Stimulated activated memory B cell treated with anti-CD40 and anti-IgM and Interleukin-4, amounts not matched to agents 10 μg/mL and 1 μg/mL and 100 μg/mL, for 72 hours (primary cell): Measurements from ENCODE around the gene OSTC.
"Not testable (repeated sequence)": the region's sequence is repeated elsewhere in the genome, so short reads cannot be mapped to it uniquely, and the experiment has no call there.

ENCODE experiments used
- ATAC-seq: fragments of 150-1000 bp; cut with Tn5 transposase; 2 replicates; pipeline ENCODE4 v1.10.0; 2021
- H3K27ac Mint-ChIP-seq: one replicate; pipeline ENCODE4 v1.8.0; 2022; ENCODE audit warnings: mild to moderate bottlenecking, mixed read lengths
- H3K27me3 Mint-ChIP-seq: one replicate; pipeline ENCODE4 v1.8.0; 2022; ENCODE audit warnings: mixed read lengths
- H3K36me3 Mint-ChIP-seq: one replicate; pipeline ENCODE4 v1.8.0; 2022; ENCODE audit warnings: mixed read lengths
- H3K4me1 Mint-ChIP-seq: one replicate; pipeline ENCODE4 v1.8.0; 2022; ENCODE audit warnings: mixed read lengths
- H3K4me3 Mint-ChIP-seq: one replicate; pipeline ENCODE4 v1.8.0; 2022; ENCODE audit warnings: mild to moderate bottlenecking, moderate library complexity, mixed read lengths
- H3K9me3 Mint-ChIP-seq: one replicate; pipeline ENCODE4 v1.8.0; 2022; ENCODE audit warnings: mixed read lengths

OSTC gene

GRCh38 chr4:108693211-108693610, 42.8 kb downstream of the OSTC start:
- Mint-ChIP-seq H3K9me3 (no peaks in the 10 kb centered on the region), H3K27ac (no peak overlapping the region), H3K27me3 (peaks cover 2% of the 10 kb centered on the region), H3K4me1 (no peaks in the 10 kb centered on the region), H3K36me3 (no peaks in the 10 kb centered on the region), H3K4me3 (no peak overlapping the region)
- ATAC-seq, result no peak

GRCh38 chr4:108693819-108694218, 43.4 kb downstream of the OSTC start:
- H3K36me3 Mint-ChIP-seq, result no peaks in the 10 kb centered on the region
- H3K9me3 Mint-ChIP-seq, result no peaks in the 10 kb centered on the region
- no peak overlapping the region for H3K4me3 Mint-ChIP-seq
- ATAC-seq, result no peak
- H3K4me1 Mint-ChIP-seq, result no peaks in the 10 kb centered on the region
- H3K27ac Mint-ChIP-seq, result no peak overlapping the region
- H3K27me3 Mint-ChIP-seq, result peaks cover 8% of the 10 kb centered on the region

- no peak for ATAC-seq
Measured at GRCh38 chr4:108694423-108694822, 44.0 kb downstream of the OSTC start.

GRCh38 chr4:108695062-108695461, 44.7 kb downstream of the OSTC start:
- peaks cover 8% of the 10 kb centered on the region for H3K27me3 Mint-ChIP-seq
- no peak for ATAC-seq
- no peaks in the 10 kb centered on the region for H3K9me3 Mint-ChIP-seq
- no peaks in the 10 kb centered on the region for H3K4me1 Mint-ChIP-seq
- no peak overlapping the region for H3K27ac Mint-ChIP-seq
- no peaks in the 10 kb centered on the region for H3K36me3 Mint-ChIP-seq
- H3K4me3 Mint-ChIP-seq, result no peak overlapping the region

More at GRCh38 chr4:108694423-108694822, 44.0 kb downstream of the OSTC start:
- no peaks in the 10 kb centered on the region for H3K4me1 Mint-ChIP-seq
- no peaks in the 10 kb centered on the region for H3K9me3 Mint-ChIP-seq
- H3K36me3 Mint-ChIP-seq, result no peaks in the 10 kb centered on the region
- H3K27ac Mint-ChIP-seq, result no peak overlapping the region
- H3K27me3 Mint-ChIP-seq, result peaks cover 8% of the 10 kb centered on the region
- H3K4me3 Mint-ChIP-seq, result no peak overlapping the region

- Mint-ChIP-seq H3K4me1 (no peaks in the 10 kb centered on the region), H3K27ac (no peak overlapping the region), H3K9me3 (no peaks in the 10 kb centered on the region), H3K4me3 (no peak overlapping the region), H3K36me3 (no peaks in the 10 kb centered on the region), H3K27me3 (peaks cover 10% of the 10 kb centered on the region)
- ATAC-seq, result no peak
Measured at GRCh38 chr4:108696160-108696559, 45.8 kb downstream of the OSTC start.

GRCh38 chr4:108700081-108700757, 49.8 kb downstream of the OSTC start:
- H3K27me3 Mint-ChIP-seq, result peaks cover 16% of the 10 kb centered on the region
- no peak overlapping the region for H3K4me3 Mint-ChIP-seq
- no peak overlapping the region for H3K27ac Mint-ChIP-seq
- H3K9me3 Mint-ChIP-seq, result no peaks in the 10 kb centered on the region
- no peaks in the 10 kb centered on the region for H3K4me1 Mint-ChIP-seq
- no peak for ATAC-seq
- H3K36me3 Mint-ChIP-seq, result no peaks in the 10 kb centered on the region

GRCh38 chr4:108702960-108703359, 52.6 kb downstream of the OSTC start:
- Mint-ChIP-seq H3K27me3 (peaks cover 16% of the 10 kb centered on the region), H3K27ac (no peak overlapping the region), H3K4me1 (no peaks in the 10 kb centered on the region)

GRCh38 chr4:108703370-108703769, 53.0 kb downstream of the OSTC start:
- Mint-ChIP-seq H3K4me3 (no peak overlapping the region), H3K36me3 (no peaks in the 10 kb centered on the region), H3K27ac (no peak overlapping the region), H3K4me1 (no peaks in the 10 kb centered on the region), H3K27me3 (peaks cover 13% of the 10 kb centered on the region), H3K9me3 (no peaks in the 10 kb centered on the region)
- no peak for ATAC-seq

More at GRCh38 chr4:108702960-108703359, 52.6 kb downstream of the OSTC start:
- Mint-ChIP-seq H3K36me3 (no peaks in the 10 kb centered on the region), H3K4me3 (no peak overlapping the region), H3K9me3 (no peaks in the 10 kb centered on the region)
- no peak for ATAC-seq

GRCh38 chr4:108703966-108704365, 53.6 kb downstream of the OSTC start:
- Mint-ChIP-seq H3K27ac (no peak overlapping the region), H3K27me3 (peaks cover 8% of the 10 kb centered on the region), H3K36me3 (no peaks in the 10 kb centered on the region), H3K9me3 (no peaks in the 10 kb centered on the region), H3K4me3 (no peak overlapping the region), H3K4me1 (no peaks in the 10 kb centered on the region)
- ATAC-seq, result no peak

GRCh38 chr4:108706289-108706688, 55.9 kb downstream of the OSTC start:
- Mint-ChIP-seq H3K27ac (no peak overlapping the region), H3K36me3 (no peaks in the 10 kb centered on the region), H3K9me3 (no peaks in the 10 kb centered on the region), H3K4me1 (no peaks in the 10 kb centered on the region), H3K27me3 (peaks cover 15% of the 10 kb centered on the region), H3K4me3 (no peak overlapping the region)
- ATAC-seq, result no peak

GRCh38 chr4:108709234-108709633, 58.8 kb downstream of the OSTC start:
- no peak overlapping the region for H3K4me3 Mint-ChIP-seq
- peaks cover 27% of the 10 kb centered on the region for H3K27me3 Mint-ChIP-seq
- H3K4me1 Mint-ChIP-seq, result no peaks in the 10 kb centered on the region
- no peaks in the 10 kb centered on the region for H3K36me3 Mint-ChIP-seq
- no peak overlapping the region for H3K27ac Mint-ChIP-seq
- peak; percentile 39 for ATAC-seq
- H3K9me3 Mint-ChIP-seq, result no peaks in the 10 kb centered on the region

- Mint-ChIP-seq H3K9me3 (no peaks in the 10 kb centered on the region), H3K27me3 (peaks cover 32% of the 10 kb centered on the region), H3K27ac (no peak overlapping the region), H3K4me3 (no peak overlapping the region), H3K4me1 (no peaks in the 10 kb centered on the region), H3K36me3 (no peaks in the 10 kb centered on the region)
- no peak for ATAC-seq
Measured at GRCh38 chr4:108709722-108710121, 59.3 kb downstream of the OSTC start.

- not testable (repeated sequence) for H3K27ac Mint-ChIP-seq
Measured at GRCh38 chr4:108710578-108710977, 60.2 kb downstream of the OSTC start.

GRCh38 chr4:108714880-108715279, 64.5 kb downstream of the OSTC start:
- no peak for ATAC-seq
- Mint-ChIP-seq H3K4me3 (no peak overlapping the region), H3K27me3 (peaks cover 37% of the 10 kb centered on the region), H3K4me1 (no peaks in the 10 kb centered on the region), H3K9me3 (no peaks in the 10 kb centered on the region), H3K27ac (no peak overlapping the region), H3K36me3 (no peaks in the 10 kb centered on the region)

More at GRCh38 chr4:108710578-108710977, 60.2 kb downstream of the OSTC start:
- H3K27me3 Mint-ChIP-seq, result peaks cover 37% of the 10 kb centered on the region
- H3K4me3 Mint-ChIP-seq, H3K9me3 Mint-ChIP-seq, H3K4me1 Mint-ChIP-seq, ATAC-seq, H3K36me3 Mint-ChIP-seq: not testable (repeated sequence)

- no peaks in the 10 kb centered on the region for H3K4me1 Mint-ChIP-seq
- no peaks in the 10 kb centered on the region for H3K9me3 Mint-ChIP-seq
- H3K36me3 Mint-ChIP-seq, result no peaks in the 10 kb centered on the region
- no peak overlapping the region for H3K27ac Mint-ChIP-seq
- H3K27me3 Mint-ChIP-seq, result peaks cover 28% of the 10 kb centered on the region
- ATAC-seq, result no peak
- no peak overlapping the region for H3K4me3 Mint-ChIP-seq
Measured at GRCh38 chr4:108716340-108716739, 65.9 kb downstream of the OSTC start.

GRCh38 chr4:108717386-108717785, 67.0 kb downstream of the OSTC start:
- no peak for ATAC-seq
- no peak overlapping the region for H3K27ac Mint-ChIP-seq
- no peak overlapping the region for H3K4me3 Mint-ChIP-seq
- no peaks in the 10 kb centered on the region for H3K9me3 Mint-ChIP-seq
- H3K36me3 Mint-ChIP-seq, result no peaks in the 10 kb centered on the region
- no peaks in the 10 kb centered on the region for H3K4me1 Mint-ChIP-seq
- H3K27me3 Mint-ChIP-seq, result peaks cover 18% of the 10 kb centered on the region
